Activated CD8-positive, alpha-beta T cell treated with anti-CD3 and anti-CD28 coated beads for 36 hours (primary cell): ENCODE results near the gene GIGYF2. TPM values are rescaled to one million over a fixed set of nuclear protein-coding genes. Genes with fewer than 3 reads are reported as not detected.

Source experiments
- ATAC-seq: fragments of 200-7000 bp; cut with Tn5 transposase; one replicate; pipeline ENCODE4 v1.10.0; 2021; ENCODE audit warnings: mild to moderate bottlenecking, moderate library complexity
- CTCF ChIA-PET: fragments of 350-600 bp; sonication (Branson Sonifier 250); formaldehyde crosslinking; loops from one replicate; lab custom pipeline; 2021; ENCODE audit warnings: antibody characterized with exemption; lab: Charles Lee
- POLR2A ChIA-PET: fragments of 350-600 bp; sonication (Branson Sonifier 250); formaldehyde crosslinking; loops from one replicate; lab custom pipeline; 2021; ENCODE audit warnings: antibody characterized with exemption; lab: Charles Lee
- DNase-seq: peaks from one replicate; pipeline ENCODE4 v3.0.0-alpha.2; 2020
- H3K27ac Mint-ChIP-seq: one replicate; pipeline ENCODE4 v1.8.0; 2021; ENCODE audit warnings: mild to moderate bottlenecking, mixed read lengths
- H3K27me3 Mint-ChIP-seq: one replicate; pipeline ENCODE4 v1.8.0; 2021; ENCODE audit warnings: mixed read lengths
- H3K36me3 Mint-ChIP-seq: one replicate; pipeline ENCODE4 v1.8.0; 2021; ENCODE audit warnings: low read depth, mixed read lengths
- H3K4me1 Mint-ChIP-seq: one replicate; pipeline ENCODE4 v1.8.0; 2021; ENCODE audit warnings: low read depth, mixed read lengths
- H3K4me3 Mint-ChIP-seq: one replicate; pipeline ENCODE4 v1.8.0; 2021; ENCODE audit warnings: mild to moderate bottlenecking, moderate library complexity, mixed read lengths
- H3K9me3 Mint-ChIP-seq: one replicate; pipeline ENCODE4 v1.8.0; 2021; ENCODE audit warnings: mixed read lengths
- CTCF ChIP-seq: fragments of 200-600 bp; IDR thresholded peaks from one replicate; pipeline ENCODE4 v1.8.0; 2022; ENCODE audit warnings: antibody characterized with exemption, mild to moderate bottlenecking
- intact Hi-C: fragments of 100-400 bp; cut with micrococcal nuclease; formaldehyde crosslinking; loops from one replicate; pipeline ENCODE4 v1.10.0; 2022
- total RNA-seq, 2 experiments: library from RNA; stranded (reverse); gene quantifications; one replicate each; pipeline ENCODE4 v1.2.3, GENCODE V29; 2021

GIGYF2 gene
- total RNA-seq, 2 experiments from 2014 or later: 49.7 to 52.5 TPM

GRCh38 chr2:232794981-232795380 is 97.8 kb downstream of the GIGYF2 start:
- no peak for ATAC-seq
- H3K4me1 Mint-ChIP-seq: no peaks in the 10 kb centered on the region
- H3K9me3 Mint-ChIP-seq: no peaks in the 10 kb centered on the region
- intact Hi-C loops: no loop called here
- H3K27ac Mint-ChIP-seq: no peak overlapping the region
- H3K36me3 Mint-ChIP-seq: peaks cover 48% of the 10 kb centered on the region
- DNase-seq: no peak
- no peak overlapping the region for H3K4me3 Mint-ChIP-seq
- CTCF ChIA-PET: interaction anchor here (0.6 to 0.9 kb wide), 2 partner anchors 9 to 15 kb away, joined by 3 to 4 read pairs; no protein-coding TSS in a partner anchor
- POLR2A ChIA-PET: interaction anchor here (0.7 kb wide), 1 partner anchor 59 kb away, joined by 3 read pairs; no protein-coding TSS in a partner anchor
- no peaks in the 10 kb centered on the region for H3K27me3 Mint-ChIP-seq
- no peak for TF ChIP-seq CTCF

GRCh38 chr2:232795920-232796319 is 98.8 kb downstream of the GIGYF2 start:
- H3K27me3 Mint-ChIP-seq: no peaks in the 10 kb centered on the region
- peak overlapping the region; percentile 37 for H3K27ac Mint-ChIP-seq
- H3K4me3 Mint-ChIP-seq: no peak overlapping the region
- ChIA-PET POLR2A (interaction anchor here (0.8 kb wide), 1 partner anchor 37 kb away, joined by 3 read pairs; no protein-coding TSS in a partner anchor), CTCF (no interaction called here)
- intact Hi-C loops: no loop called here
- no peak for TF ChIP-seq CTCF
- H3K4me1 Mint-ChIP-seq: no peaks in the 10 kb centered on the region
- no peak for ATAC-seq
- no peak for DNase-seq
- H3K36me3 Mint-ChIP-seq: peaks cover 49% of the 10 kb centered on the region
- H3K9me3 Mint-ChIP-seq: no peaks in the 10 kb centered on the region

- POLR2A ChIA-PET: interaction anchor here (0.6 kb wide), 1 partner anchor 42 kb away, joined by 3 read pairs; no protein-coding TSS in a partner anchor
- peaks cover 58% of the 10 kb centered on the region for H3K36me3 Mint-ChIP-seq
- CTCF ChIA-PET: no interaction called here
Measured at GRCh38 chr2:232798187-232798586, 101.1 kb downstream of the GIGYF2 start.

GRCh38 chr2:232800166-232800565 is 103.0 kb downstream of the GIGYF2 start:
- H3K4me3 Mint-ChIP-seq: no peak overlapping the region
- peaks cover 6% of the 10 kb centered on the region for H3K9me3 Mint-ChIP-seq
- ATAC-seq (no peak), DNase-seq (no peak)
- no peak overlapping the region for H3K27ac Mint-ChIP-seq
- no peak for TF ChIP-seq CTCF
- peaks cover 65% of the 10 kb centered on the region for H3K36me3 Mint-ChIP-seq
- no peaks in the 10 kb centered on the region for H3K4me1 Mint-ChIP-seq
- intact Hi-C loops: no loop called here
- ChIA-PET POLR2A (no interaction called here), CTCF (no interaction called here)
- H3K27me3 Mint-ChIP-seq: no peaks in the 10 kb centered on the region

More at GRCh38 chr2:232798187-232798586, 101.1 kb downstream of the GIGYF2 start:
- no peaks in the 10 kb centered on the region for H3K27me3 Mint-ChIP-seq
- no peak overlapping the region for H3K27ac Mint-ChIP-seq
- ATAC-seq (no peak), DNase-seq (no peak)
- H3K9me3 Mint-ChIP-seq: peaks cover 6% of the 10 kb centered on the region
- no peak for TF ChIP-seq CTCF
- no peaks in the 10 kb centered on the region for H3K4me1 Mint-ChIP-seq
- intact Hi-C loops: no loop called here
- no peak overlapping the region for H3K4me3 Mint-ChIP-seq

GRCh38 chr2:232802091-232802490 is 105.0 kb downstream of the GIGYF2 start:
- Mint-ChIP-seq H3K4me3 (no peak overlapping the region), H3K27me3 (no peaks in the 10 kb centered on the region), H3K4me1 (no peaks in the 10 kb centered on the region), H3K9me3 (peaks cover 6% of the 10 kb centered on the region), H3K27ac (no peak overlapping the region), H3K36me3 (peaks cover 61% of the 10 kb centered on the region)
- ChIA-PET CTCF (no interaction called here), POLR2A (no interaction called here)
- no peak for TF ChIP-seq CTCF
- DNase-seq: no peak
- no peak for ATAC-seq
- intact Hi-C loops: no loop called here
